Effector memory CD8-positive, alpha-beta T cell (primary cell): Measurements from ENCODE around the gene CFLAR.

ENCODE experiments used
- ATAC-seq: fragments of 150-1000 bp; cut with Tn5 transposase; replicated peaks from 2 replicates; pipeline ENCODE4 v1.10.0; 2021; ENCODE audit warnings: mild to moderate bottlenecking, moderate library complexity
- DNase-seq, 3 experiments: peaks; one replicate each; pipeline ENCODE4 v3.0.0; 2021
- H3K27ac Mint-ChIP-seq, 2 donors: one replicate each; pipeline ENCODE4 v1.8.0; 2022; ENCODE audit warnings: mild to moderate bottlenecking in 2 of 2, mixed read lengths in 2 of 2, moderate library complexity in 2 of 2
- H3K27me3 Mint-ChIP-seq, 2 donors: one replicate each; pipeline ENCODE4 v1.8.0; 2022; ENCODE audit warnings: mixed read lengths in 2 of 2
- H3K36me3 Mint-ChIP-seq: one replicate; pipeline ENCODE4 v1.8.0; 2022; ENCODE audit warnings: mild to moderate bottlenecking, moderate library complexity, mixed read lengths; ENCODE audit not compliant: insufficient read depth
- H3K4me1 Mint-ChIP-seq, 2 donors: one replicate each; pipeline ENCODE4 v1.8.0; 2022; ENCODE audit warnings: low read depth in 2 of 2, mixed read lengths in 2 of 2
- H3K4me3 Mint-ChIP-seq, 2 donors: one replicate each; pipeline ENCODE4 v1.8.0; 2022; ENCODE audit warnings: mild to moderate bottlenecking in 2 of 2, mixed read lengths in 2 of 2, moderate library complexity in 2 of 2
- H3K9me3 Mint-ChIP-seq, 2 donors: one replicate each; pipeline ENCODE4 v1.8.0; 2022; ENCODE audit warnings: mixed read lengths in 2 of 2
- total RNA-seq, 9 experiments: gene quantifications; one replicate each; lab custom pipeline; 2026; lab: John Stamatoyannopoulos, UW

Gene CFLAR
- total RNA-seq, result 430 to 955 (median 712) reads per million in 9 experiments

DNA sequence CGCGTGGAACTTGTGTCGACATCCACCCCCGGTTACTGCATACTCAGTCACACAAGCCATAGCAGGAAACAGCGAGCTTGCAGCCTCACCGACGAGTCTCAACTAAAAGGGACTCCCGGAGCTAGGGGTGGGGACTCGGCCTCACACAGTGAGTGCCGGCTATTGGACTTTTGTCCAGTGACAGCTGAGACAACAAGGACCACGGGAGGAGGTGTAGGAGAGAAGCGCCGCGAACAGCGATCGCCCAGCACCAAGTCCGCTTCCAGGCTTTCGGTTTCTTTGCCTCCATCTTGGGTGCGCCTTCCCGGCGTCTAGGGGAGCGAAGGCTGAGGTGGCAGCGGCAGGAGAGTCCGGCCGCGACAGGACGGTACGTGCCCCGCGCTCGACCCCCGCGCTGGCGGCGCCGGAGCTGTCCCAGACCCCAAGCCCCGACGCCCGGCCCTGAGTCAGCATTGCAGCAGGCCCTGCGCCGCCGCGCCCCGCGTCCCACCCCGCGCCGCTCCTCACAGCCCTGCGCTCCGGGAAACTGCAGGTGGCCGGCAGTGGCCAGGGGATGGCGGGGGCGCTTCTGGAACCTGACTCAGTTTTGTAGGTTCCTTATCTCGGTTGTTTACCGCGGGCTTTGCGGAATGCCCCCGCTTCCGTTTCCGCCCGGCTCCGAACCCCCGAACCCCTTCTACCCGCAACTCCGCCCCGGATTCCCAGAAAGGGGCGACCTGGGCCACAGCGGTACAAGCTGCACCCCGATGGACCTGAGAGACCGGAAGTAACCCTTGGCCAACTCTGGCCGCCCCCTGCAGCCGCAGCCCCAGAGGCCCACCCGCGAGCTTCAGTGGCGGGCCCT, at the start of gene CFLAR:
Gene CFLAR (plus strand): TSS at position 50 of the 844 bp plus-strand sequence. CDS start 13,702 bp downstream, outside the sequence.
- Mint-ChIP-seq H3K4me3 (peak within 1 kb of the TSS; percentile 89 to 92), H3K27me3 (no peaks in the 10 kb centered on the region), H3K36me3 (peaks cover 70% of the 10 kb centered on the region), H3K4me1 (peaks cover 31 to 39% of the 10 kb centered on the region in 2 donors), H3K27ac (peak within 1 kb of the TSS; percentile 99 to 100), H3K9me3 (no peaks in the 10 kb centered on the region)
- DNase-seq (peak; percentile 80 to 81 (median 81)), ATAC-seq (peak; percentile 52)

DNA sequence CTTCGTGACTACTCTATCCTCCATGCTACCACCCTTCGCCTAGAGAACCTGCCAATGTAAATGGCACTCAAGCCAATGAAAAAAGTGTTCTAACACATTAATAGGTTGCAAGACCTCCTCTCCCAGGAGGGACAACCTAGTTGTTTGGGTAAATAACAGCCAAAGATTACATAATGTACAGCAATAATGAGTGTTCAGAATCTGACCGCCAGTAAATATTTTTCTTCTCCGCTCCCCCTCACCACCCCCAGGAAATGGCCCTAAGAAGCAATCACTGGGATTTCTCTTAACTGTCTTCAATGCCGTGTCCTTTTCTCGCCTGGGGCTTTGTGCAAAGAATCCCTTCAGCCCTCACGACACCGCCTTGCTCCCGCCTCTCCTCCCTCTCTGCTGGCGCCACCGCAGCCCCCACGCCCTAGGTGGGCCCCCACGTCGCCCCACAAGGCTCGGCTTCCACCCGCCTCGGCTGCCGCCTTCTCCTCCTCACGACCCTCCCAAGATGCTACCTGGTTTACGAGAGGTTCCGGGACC, 45.0 kb upstream of the CFLAR start:
- Mint-ChIP-seq H3K4me3 (peak overlapping the region; percentile 97 to 100), H3K36me3 (peaks cover 27% of the 10 kb centered on the region), H3K27me3 (no peaks in the 10 kb centered on the region), H3K27ac (peak overlapping the region; percentile 96 to 98), H3K4me1 (peaks cover 33 to 44% of the 10 kb centered on the region in 2 donors), H3K9me3 (no peaks in the 10 kb centered on the region)
- ATAC-seq (peak; percentile 48), DNase-seq (no peak)

DNA sequence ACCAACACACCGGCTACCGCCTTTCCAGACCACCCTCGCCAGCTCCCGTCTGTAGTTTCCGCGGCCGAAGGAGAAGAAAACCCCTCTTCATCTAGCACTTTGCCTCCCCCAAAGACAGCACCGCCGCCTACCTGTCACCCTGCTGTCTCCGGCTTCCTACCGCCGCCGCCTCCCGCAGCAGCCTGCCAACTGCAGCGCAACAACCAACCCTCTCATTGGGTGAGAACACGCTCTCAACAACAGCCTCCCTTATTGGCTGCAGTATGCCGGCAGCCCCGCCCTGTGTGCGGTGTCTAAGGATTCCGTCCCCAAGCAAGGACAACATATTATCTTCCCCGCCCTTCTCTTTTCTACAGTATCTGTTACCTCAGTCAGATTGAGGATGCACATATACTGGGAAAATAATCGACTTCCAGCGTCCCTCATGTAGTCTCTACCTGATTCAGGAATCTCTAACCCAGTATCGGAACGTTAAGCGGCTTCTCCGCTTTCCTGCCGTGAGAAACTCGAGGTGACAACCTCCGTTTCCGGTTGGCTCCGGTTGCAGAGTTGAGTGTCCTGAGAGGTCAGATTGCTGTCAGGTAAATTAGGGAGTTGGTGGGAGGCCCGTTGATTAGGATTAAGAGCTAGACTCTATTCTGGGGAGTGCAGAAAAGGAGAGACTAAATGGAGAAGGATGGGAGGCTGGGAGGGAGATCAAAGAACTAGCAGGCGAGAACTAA, 44.3 kb upstream of the CFLAR start, which contains the start of the genes HYCC2 and NDUFB3:
Gene HYCC2 (minus strand): TSS at position 193 of the 722 bp plus-strand sequence. CDS start 47,662 bp downstream, outside the sequence.
Gene NDUFB3 (plus strand): TSS at position 523 of the 722 bp plus-strand sequence. CDS start 6,882 bp downstream, outside the sequence.
- ATAC-seq, result peak; percentile 95
- no peaks in the 10 kb centered on the region for H3K9me3 Mint-ChIP-seq
- no peaks in the 10 kb centered on the region for H3K27me3 Mint-ChIP-seq
- H3K27ac Mint-ChIP-seq, result peak within 1 kb of the TSS; percentile 96 to 98
- H3K4me1 Mint-ChIP-seq, result peaks cover 30 to 39% of the 10 kb centered on the region in 2 donors
- H3K36me3 Mint-ChIP-seq, result peaks cover 27% of the 10 kb centered on the region
- peak; percentile 91 to 95 (median 94) for DNase-seq
- peak within 1 kb of the TSS; percentile 97 to 100 for H3K4me3 Mint-ChIP-seq

DNA sequence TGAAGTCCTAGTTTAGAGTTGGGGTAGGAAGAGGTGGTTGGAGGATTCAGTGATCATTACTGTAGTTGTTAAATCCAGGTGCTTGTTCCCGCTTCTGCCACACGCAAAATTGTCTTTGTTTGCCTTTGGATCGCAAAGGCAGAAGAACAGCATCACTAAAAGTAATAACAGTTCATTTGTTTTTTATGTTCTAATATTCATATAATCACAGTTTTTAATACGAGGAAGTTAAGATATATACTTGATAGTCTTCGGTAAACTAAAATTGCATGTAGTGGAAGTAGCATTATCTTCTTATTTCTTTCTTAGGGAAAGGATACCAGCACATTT, 43.8 kb upstream of the CFLAR start:
- H3K27me3 Mint-ChIP-seq, result no peaks in the 10 kb centered on the region
- peak overlapping the region; percentile 97 to 100 for H3K4me3 Mint-ChIP-seq
- no peak for ATAC-seq
- no peak for DNase-seq
- peak overlapping the region; percentile 96 to 98 for H3K27ac Mint-ChIP-seq
- peaks cover 28 to 35% of the 10 kb centered on the region in 2 donors for H3K4me1 Mint-ChIP-seq
- H3K36me3 Mint-ChIP-seq, result peaks cover 27% of the 10 kb centered on the region
- no peaks in the 10 kb centered on the region for H3K9me3 Mint-ChIP-seq

DNA sequence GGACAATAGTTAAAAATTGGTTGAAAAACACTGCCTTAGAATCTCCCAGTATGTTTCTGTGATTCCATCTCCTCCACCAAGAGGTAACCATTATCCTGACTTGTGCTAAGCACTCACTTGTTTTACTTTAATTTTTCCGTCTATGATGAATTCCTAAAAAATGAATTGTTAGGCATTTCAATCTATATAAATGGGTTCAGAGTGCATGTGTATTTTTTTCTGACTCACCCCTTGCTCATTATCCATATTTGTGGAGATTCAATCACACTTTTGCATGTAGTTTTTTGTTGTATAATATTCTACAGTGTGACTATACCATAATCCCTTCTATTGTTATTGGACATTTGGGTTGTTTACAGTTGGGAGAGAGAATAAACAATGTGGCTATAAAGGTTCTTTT, 42.9 kb upstream of the CFLAR start:
- H3K4me1 Mint-ChIP-seq, result peaks cover 28 to 35% of the 10 kb centered on the region in 2 donors

DNA sequence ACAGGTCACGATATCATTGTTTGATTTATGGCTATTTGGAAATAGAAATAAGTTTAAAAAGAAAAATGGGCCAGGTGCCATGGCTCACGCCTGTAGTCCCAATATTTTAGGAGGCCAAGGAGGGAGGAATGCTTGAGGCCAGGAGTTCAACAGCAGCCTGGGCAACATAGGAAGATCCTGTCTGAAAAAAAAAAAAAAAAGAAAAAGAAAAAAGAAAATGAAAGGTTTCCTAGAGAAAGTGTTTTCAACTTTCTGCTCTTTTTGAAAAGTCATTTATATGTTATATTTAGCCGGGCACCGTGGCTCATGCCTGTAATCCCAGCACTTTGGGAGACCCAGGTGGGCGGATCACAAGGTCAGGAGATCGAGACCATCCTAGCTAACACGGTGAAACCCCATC, 41.0 kb upstream of the CFLAR start:
- ATAC-seq (no peak), DNase-seq (no peak)
- H3K4me3 Mint-ChIP-seq, result no peak overlapping the region
- H3K36me3 Mint-ChIP-seq, result peaks cover 35% of the 10 kb centered on the region
- H3K4me1 Mint-ChIP-seq, result peaks cover 18 to 21% of the 10 kb centered on the region in 2 donors
- no peaks in the 10 kb centered on the region for H3K9me3 Mint-ChIP-seq
- no peaks in the 10 kb centered on the region for H3K27me3 Mint-ChIP-seq
- no peak overlapping the region for H3K27ac Mint-ChIP-seq

More for the DNA sequence above, 42.9 kb upstream of the CFLAR start:
- Mint-ChIP-seq H3K27me3 (no peaks in the 10 kb centered on the region), H3K9me3 (no peaks in the 10 kb centered on the region), H3K36me3 (peaks cover 30% of the 10 kb centered on the region), H3K27ac (no peak overlapping the region), H3K4me3 (peak overlapping the region; percentile 37 to 97)
- DNase-seq, result no peak
- ATAC-seq, result no peak

DNA sequence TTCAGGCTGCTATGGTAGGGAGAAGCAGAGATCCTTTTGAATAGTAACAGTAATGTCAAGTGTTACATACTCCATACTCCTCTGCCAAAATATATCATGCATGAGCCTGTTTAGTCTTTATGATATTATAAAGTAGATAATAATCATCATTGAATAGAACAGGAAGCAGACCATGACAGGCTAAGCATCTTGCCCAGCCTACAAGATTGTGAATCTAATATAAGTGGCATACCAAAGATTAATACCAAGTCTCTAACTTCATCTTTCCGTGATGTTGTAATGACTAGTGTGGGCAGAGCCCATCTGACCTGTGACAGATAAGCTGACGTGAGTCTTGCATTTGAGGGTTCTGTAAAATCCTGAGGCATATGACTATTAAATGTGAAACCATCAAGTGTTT, 31.1 kb upstream of the CFLAR start:
- H3K36me3 Mint-ChIP-seq, result peaks cover 85% of the 10 kb centered on the region
- ATAC-seq, result no peak
- peaks cover 1 to 3% of the 10 kb centered on the region in 2 donors for H3K4me1 Mint-ChIP-seq
- DNase-seq, result no peak
- no peaks in the 10 kb centered on the region for H3K27me3 Mint-ChIP-seq
- peak overlapping the region in 1 of 2 donors; percentile 54 for H3K27ac Mint-ChIP-seq
- no peak overlapping the region for H3K4me3 Mint-ChIP-seq
- no peaks in the 10 kb centered on the region for H3K9me3 Mint-ChIP-seq

DNA sequence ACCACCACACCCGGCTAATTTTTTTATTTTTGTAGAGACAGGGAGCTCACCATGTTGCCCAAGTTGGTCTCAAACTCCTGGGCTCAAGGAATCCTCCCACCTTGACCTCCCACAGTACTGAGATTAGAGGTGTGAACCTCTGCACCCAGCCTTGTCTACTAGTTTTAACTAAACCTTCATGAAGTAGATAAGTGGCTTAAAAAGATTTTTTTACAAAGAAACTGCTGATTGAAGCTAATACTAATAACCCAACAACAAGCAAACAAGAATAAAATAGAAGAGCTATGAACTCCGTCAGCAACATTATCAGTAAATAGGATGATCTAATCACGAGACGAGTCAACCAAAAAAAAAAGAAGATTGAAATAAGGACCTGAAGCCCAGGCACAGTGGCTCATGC, 25.4 kb upstream of the CFLAR start:
- Mint-ChIP-seq H3K9me3 (no peaks in the 10 kb centered on the region), H3K27ac (peak overlapping the region in 1 of 2 donors; percentile 68), H3K36me3 (peaks cover 36% of the 10 kb centered on the region), H3K4me1 (no peaks in the 10 kb centered on the region), H3K27me3 (no peaks in the 10 kb centered on the region), H3K4me3 (no peak overlapping the region)
- ATAC-seq, result no peak
- no peak for DNase-seq

DNA sequence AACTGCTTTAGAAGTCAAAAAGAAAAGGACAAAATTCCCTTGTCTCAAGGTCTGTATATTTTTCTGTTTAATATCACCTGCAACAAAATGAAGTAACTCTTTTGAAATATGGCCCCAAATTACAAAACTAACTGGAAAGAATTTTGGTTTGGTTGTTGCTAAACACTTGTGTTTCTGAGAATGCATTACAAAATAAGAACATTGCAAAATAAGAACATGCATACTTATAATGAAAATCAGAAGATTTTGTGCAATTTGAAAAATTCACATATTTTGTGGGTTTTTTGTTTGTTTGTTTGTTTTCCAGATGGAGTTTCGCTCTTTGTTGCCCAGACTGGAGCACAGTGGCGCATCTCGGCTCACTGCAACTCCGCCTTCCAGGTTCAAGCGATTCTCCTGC, 22.4 kb upstream of the CFLAR start:
- no peak overlapping the region for H3K27ac Mint-ChIP-seq
- DNase-seq (no peak), ATAC-seq (no peak)

DNA sequence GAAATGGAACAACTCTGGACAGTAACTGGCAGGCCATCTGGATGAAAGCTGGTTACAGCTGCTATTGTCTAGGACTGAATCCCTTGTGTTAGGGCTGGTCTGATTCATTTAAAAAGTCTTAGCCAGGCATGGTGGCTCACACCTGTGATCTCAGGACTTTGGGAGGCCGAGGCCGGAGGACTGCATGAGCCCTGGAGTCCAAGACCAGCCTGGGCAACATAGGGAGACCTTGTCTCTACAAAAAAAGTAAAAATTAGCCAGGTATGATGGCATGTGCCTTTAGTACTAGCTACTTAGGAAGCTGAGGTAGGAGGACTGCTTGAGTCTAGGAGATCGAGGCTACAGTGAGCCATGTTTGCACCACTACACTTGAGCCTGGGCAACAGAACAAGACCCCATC, 15.5 kb upstream of the CFLAR start:
- no peak for DNase-seq
- no peak overlapping the region for H3K27ac Mint-ChIP-seq

More for the DNA sequence above, 22.4 kb upstream of the CFLAR start:
- H3K4me1 Mint-ChIP-seq, result no peaks in the 10 kb centered on the region
- peaks cover 12% of the 10 kb centered on the region for H3K36me3 Mint-ChIP-seq
- no peaks in the 10 kb centered on the region for H3K9me3 Mint-ChIP-seq
- no peak overlapping the region for H3K4me3 Mint-ChIP-seq
- H3K27me3 Mint-ChIP-seq, result no peaks in the 10 kb centered on the region

DNA sequence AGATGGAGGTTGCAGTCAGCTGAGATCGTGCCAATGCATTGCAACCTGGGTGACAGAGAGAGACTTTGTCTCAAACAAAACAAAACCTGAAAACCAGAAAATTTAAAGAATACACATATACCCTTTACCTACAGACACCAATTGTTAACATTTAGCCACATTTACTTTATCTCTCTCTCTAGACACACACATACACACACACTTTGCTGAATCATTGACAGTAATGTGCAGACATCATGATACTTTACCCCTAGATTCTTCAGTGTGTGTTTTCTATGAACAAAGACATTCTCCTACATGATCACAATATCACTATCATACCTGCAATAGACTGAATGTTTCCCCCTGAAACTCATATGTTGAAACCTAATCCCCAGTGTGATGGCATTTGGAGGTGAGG, 10.2 kb upstream of the CFLAR start:
- Mint-ChIP-seq H3K27ac (no peak overlapping the region), H3K36me3 (no peaks in the 10 kb centered on the region), H3K27me3 (no peaks in the 10 kb centered on the region), H3K4me3 (no peak overlapping the region), H3K4me1 (no peaks in the 10 kb centered on the region), H3K9me3 (no peaks in the 10 kb centered on the region)
- DNase-seq, result no peak
- ATAC-seq, result no peak

More for the DNA sequence above, 15.5 kb upstream of the CFLAR start:
- no peaks in the 10 kb centered on the region for H3K36me3 Mint-ChIP-seq
- no peak for ATAC-seq
- H3K27me3 Mint-ChIP-seq, result no peaks in the 10 kb centered on the region
- no peaks in the 10 kb centered on the region for H3K4me1 Mint-ChIP-seq
- H3K4me3 Mint-ChIP-seq, result no peak overlapping the region
- no peaks in the 10 kb centered on the region for H3K9me3 Mint-ChIP-seq

DNA sequence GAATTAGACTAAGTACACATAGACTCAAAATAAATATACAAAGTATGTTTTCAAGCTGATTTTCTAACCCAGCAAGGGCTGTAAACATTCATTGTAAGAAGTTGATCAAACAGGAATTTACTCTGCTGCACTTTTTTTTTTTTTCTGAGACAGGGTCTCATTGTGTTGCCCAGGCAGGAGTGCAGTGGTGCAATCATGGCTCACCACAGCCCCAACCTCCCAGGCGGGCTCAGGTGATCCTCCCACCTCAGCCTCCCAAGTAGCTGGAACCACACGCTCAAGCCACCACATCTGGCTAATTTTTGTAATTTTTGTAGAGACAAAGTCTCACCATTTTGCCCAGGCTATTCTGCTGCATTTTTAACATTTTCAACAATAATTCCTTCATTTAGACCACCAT, 8.3 kb upstream of the CFLAR start:
- DNase-seq, result no peak
- no peaks in the 10 kb centered on the region for H3K36me3 Mint-ChIP-seq
- no peaks in the 10 kb centered on the region for H3K27me3 Mint-ChIP-seq
- no peak overlapping the region for H3K4me3 Mint-ChIP-seq
- H3K9me3 Mint-ChIP-seq, result no peaks in the 10 kb centered on the region
- ATAC-seq, result no peak
- no peak overlapping the region for H3K27ac Mint-ChIP-seq
- no peaks in the 10 kb centered on the region for H3K4me1 Mint-ChIP-seq

DNA sequence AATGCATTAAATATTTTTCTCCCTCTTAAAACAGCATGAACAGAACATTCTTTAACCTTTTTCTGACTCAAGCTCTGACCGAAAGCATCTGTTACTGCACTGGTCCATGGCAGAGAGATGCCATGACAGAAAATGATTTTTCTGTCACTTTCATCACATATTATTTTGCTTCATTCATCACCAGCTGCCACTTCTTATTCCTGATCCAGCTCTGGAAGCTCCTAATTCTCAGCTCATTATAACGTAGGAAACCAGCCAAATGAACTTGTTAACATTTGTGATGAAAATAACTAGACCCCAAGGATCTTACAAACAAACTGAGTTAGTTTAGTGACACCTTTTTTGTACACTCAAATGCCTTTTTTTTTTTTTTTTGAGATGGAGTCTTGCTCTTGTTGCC, 7.6 kb upstream of the CFLAR start:
- ATAC-seq (no peak), DNase-seq (no peak)
- Mint-ChIP-seq H3K4me1 (peaks cover 0 to under 1% of the 10 kb centered on the region in 2 donors), H3K36me3 (no peaks in the 10 kb centered on the region), H3K27me3 (no peaks in the 10 kb centered on the region), H3K4me3 (no peak overlapping the region), H3K9me3 (no peaks in the 10 kb centered on the region), H3K27ac (no peak overlapping the region)
